ENCODE data around the gene THOC7.

- TF ChIP-seq CTCF (IDR thresholded peaks at IDR 0.05), result peak in 1 of 6 experiments; percentile 3
- peak in 1 of 2 donors; percentile 13 for TF ChIP-seq POLR2A (IDR thresholded peaks at IDR 0.05)
These were observed 681 bp upstream of the THOC7 start for GRCh38 chr3:63864008-63864964.

Measured in adrenal gland (tissue), 5 donors.